Breast epithelium (tissue), 3 donors: ENCODE measurements around the gene COPG2.

ENCODE experiments used
- POLR2A ChIP-seq: fragments of 450-650 bp; IDR thresholded peaks from one replicate; pipeline ENCODE4 v1.6.1; 2016; ENCODE audit warnings: antibody characterized with exemption, mild to moderate bottlenecking, moderate library complexity
- POLR2AphosphoS5 ChIP-seq, 3 donors: sonication (generic); formaldehyde crosslinking; IDR thresholded peaks; one replicate each; pipeline ENCODE4 v1.6.1; 2017; ENCODE audit warnings: antibody characterized with exemption in 3 of 3
- TF ChIP-seq, protein P1 (sequence below), 3 donors: fragments of 450-650 bp; IDR thresholded peaks; one replicate each; pipeline ENCODE4 v1.5.1; 2016 to 2017; ENCODE audit warnings: antibody characterized with exemption in 3 of 3, mild to moderate bottlenecking in 3 of 3, moderate library complexity in 3 of 3

GRCh38 chr7:130673066-130673465 is 4.5 kb upstream of the COPG2 start:
- TF ChIP-seq, protein P1, sequence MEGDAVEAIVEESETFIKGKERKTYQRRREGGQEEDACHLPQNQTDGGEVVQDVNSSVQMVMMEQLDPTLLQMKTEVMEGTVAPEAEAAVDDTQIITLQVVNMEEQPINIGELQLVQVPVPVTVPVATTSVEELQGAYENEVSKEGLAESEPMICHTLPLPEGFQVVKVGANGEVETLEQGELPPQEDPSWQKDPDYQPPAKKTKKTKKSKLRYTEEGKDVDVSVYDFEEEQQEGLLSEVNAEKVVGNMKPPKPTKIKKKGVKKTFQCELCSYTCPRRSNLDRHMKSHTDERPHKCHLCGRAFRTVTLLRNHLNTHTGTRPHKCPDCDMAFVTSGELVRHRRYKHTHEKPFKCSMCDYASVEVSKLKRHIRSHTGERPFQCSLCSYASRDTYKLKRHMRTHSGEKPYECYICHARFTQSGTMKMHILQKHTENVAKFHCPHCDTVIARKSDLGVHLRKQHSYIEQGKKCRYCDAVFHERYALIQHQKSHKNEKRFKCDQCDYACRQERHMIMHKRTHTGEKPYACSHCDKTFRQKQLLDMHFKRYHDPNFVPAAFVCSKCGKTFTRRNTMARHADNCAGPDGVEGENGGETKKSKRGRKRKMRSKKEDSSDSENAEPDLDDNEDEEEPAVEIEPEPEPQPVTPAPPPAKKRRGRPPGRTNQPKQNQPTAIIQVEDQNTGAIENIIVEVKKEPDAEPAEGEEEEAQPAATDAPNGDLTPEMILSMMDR (IDR thresholded peaks at IDR 0.05): no peak
- TF ChIP-seq POLR2A (no peak), POLR2AphosphoS5 (IDR thresholded peaks at IDR 0.05) (no peak)
